Mucosa of descending colon (tissue), 3 donors: ENCODE data around the gene NTS. TPM values are rescaled to one million over a fixed set of nuclear protein-coding genes. Genes with fewer than 3 reads are reported as not detected.

ENCODE experiments used
- ATAC-seq: fragments of 200-7000 bp; cut with Tn5 transposase; one replicate; pipeline ENCODE4 v1.9.1; 2020; ENCODE audit warnings: mild to moderate bottlenecking, moderate library complexity
- DNase-seq, 3 donors: peaks; one replicate each; pipeline ENCODE4 v3.0.0-alpha.2; 2020
- H3K36me3 ChIP-seq: fragments of 200-600 bp; one replicate; pipeline ENCODE4 v1.8.0; 2021; ENCODE audit warnings: low read depth, mild to moderate bottlenecking
- H3K4me1 ChIP-seq: fragments of 200-600 bp; one replicate; pipeline ENCODE4 v1.8.0; 2021; ENCODE audit warnings: low read depth, mild to moderate bottlenecking
- H3K4me3 ChIP-seq: fragments of 200-600 bp; one replicate; pipeline ENCODE4 v1.8.0; 2021; ENCODE audit warnings: mild to moderate bottlenecking
- H3K9me3 ChIP-seq: fragments of 200-600 bp; one replicate; pipeline ENCODE4 v1.8.0; 2021; ENCODE audit warnings: mild to moderate bottlenecking
- intact Hi-C, 2 donors: fragments of 100-400 bp; cut with DNase I in 1 of 2; cut with micrococcal nuclease in 1 of 2; formaldehyde crosslinking; loops; one replicate each; pipeline versions ENCODE4 v1.11.0 to v1.11.1; 2022; cut with DNase I, micrococcal nuclease
- long read RNA-seq, 2 donors: library from polyadenylated mRNA; unstranded; transcript quantifications; one replicate each; pipeline ENCODE4 v2.0.0, GENCODE V29; 2019 to 2021
- total RNA-seq, 3 donors: library from RNA; stranded (reverse); fragmentation: NEBNext Ultra II Directional in 2 of 3; extraction: Animal tissue kit (Norgen Biotek cat#: 25700) in 2 of 3; gene quantifications; one replicate each; pipeline versions ENCODE4 v1.2.1 to v1.2.4, GENCODE V29; 2021 to 2023
- TF ChIP-seq, protein P1 (sequence below): fragments of 200-600 bp; IDR thresholded peaks from one replicate; pipeline ENCODE4 v1.8.0; 2022; ENCODE audit warnings: antibody characterized with exemption, mild to moderate bottlenecking
- donor health status: DM: no; HTN: no; CAD: no; lungs with moderate emphysema.
- donor health status: DM: no; HTN: no; CAD: no.
- donor health status: DM: no; HTN: yes; CAD: no.

The NTS gene, protein sequence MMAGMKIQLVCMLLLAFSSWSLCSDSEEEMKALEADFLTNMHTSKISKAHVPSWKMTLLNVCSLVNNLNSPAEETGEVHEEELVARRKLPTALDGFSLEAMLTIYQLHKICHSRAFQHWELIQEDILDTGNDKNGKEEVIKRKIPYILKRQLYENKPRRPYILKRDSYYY
- under 1 TPM in 1 of 3 donors, not detected in 2; 0.92 TPM for total RNA-seq
- long read RNA-seq, donor 1, result 0 reads
- long read RNA-seq, donor 2, partial matches to known transcripts, result 0 of 1 reads
- long read RNA-seq, donor 2, other reads (novel, unspliced or antisense), result 0 of 1 reads

DNA sequence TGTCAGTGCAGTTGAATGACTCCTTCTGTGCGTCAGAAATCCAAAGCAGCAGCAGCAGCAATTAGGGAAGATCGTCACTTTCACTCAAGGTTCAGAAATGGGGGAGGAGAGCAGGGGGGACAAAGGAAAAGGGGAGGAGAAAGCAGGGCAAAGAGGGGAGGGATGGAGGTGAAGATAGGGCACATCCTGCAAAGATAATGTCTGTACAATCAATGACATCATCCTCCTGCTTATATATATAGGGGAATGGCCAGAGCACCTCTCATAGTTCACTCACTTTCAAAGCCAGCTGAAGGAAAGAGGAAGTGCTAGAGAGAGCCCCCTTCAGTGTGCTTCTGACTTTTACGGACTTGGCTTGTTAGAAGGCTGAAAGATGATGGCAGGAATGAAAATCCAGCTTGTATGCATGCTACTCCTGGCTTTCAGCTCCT is at the start of gene NTS:
Gene NTS, plus strand, starts transcription at position 265 of the 431 bp plus-strand sequence. Its CDS starts 109 bp downstream, at position 374.
- intact Hi-C loops, result loop anchor here in 1 of 2 donors (10.0 kb wide), 1 partner anchor 409 kb away; no protein-coding TSS in a partner anchor
- Histone ChIP-seq H3K4me3 (no peak within 1 kb of the TSS), H3K36me3 (no peaks in the 10 kb centered on the region), H3K9me3 (no peaks in the 10 kb centered on the region), H3K4me1 (no peaks in the 10 kb centered on the region)
- ATAC-seq (peak; percentile 14), DNase-seq (no peak)
- TF ChIP-seq, protein P1, sequence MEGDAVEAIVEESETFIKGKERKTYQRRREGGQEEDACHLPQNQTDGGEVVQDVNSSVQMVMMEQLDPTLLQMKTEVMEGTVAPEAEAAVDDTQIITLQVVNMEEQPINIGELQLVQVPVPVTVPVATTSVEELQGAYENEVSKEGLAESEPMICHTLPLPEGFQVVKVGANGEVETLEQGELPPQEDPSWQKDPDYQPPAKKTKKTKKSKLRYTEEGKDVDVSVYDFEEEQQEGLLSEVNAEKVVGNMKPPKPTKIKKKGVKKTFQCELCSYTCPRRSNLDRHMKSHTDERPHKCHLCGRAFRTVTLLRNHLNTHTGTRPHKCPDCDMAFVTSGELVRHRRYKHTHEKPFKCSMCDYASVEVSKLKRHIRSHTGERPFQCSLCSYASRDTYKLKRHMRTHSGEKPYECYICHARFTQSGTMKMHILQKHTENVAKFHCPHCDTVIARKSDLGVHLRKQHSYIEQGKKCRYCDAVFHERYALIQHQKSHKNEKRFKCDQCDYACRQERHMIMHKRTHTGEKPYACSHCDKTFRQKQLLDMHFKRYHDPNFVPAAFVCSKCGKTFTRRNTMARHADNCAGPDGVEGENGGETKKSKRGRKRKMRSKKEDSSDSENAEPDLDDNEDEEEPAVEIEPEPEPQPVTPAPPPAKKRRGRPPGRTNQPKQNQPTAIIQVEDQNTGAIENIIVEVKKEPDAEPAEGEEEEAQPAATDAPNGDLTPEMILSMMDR, result no peak

DNA sequence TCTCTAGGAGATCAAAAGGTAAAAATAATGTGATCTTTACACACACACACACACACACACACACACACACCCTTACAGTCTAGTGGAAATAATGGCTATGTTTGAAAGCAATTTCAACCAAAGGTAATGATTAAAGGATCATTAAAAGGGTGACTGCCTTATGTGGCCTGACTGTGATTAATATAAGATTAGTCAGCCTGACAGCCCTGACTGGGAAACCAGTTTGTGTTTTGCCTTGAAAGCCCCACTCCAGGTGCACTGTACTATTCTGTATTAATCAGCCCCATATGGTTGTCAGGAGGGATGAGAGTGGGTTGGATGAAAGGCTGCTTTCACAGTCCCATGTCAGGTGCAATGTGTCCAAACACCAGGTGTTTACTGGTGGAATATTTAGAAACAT is 48.3 kb upstream of the NTS start:
- intact Hi-C loops, result no loop called here
- Histone ChIP-seq H3K4me3 (no peak overlapping the region), H3K9me3 (no peaks in the 10 kb centered on the region), H3K36me3 (no peaks in the 10 kb centered on the region), H3K4me1 (no peaks in the 10 kb centered on the region)
- no peak for DNase-seq
- TF ChIP-seq, protein P1, result no peak
- ATAC-seq, result no peak

DNA sequence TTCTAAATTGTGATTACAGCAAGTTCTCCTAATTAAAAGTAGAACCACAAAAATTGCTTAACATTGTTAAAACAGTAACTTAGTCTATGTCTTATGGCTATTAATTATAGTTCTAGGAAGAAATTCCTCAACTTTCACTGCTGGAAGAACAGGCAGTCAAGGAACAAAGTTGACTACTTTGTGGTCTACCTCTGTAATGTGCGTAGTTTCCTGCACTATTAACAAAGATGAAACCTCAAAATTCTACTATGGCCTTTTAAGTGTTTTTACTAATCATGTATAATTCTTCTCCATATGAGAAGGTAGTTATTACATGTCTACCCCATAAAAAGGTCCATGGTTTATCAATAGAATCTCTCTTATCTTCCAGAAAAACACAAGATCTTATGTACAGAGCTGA is 45.5 kb upstream of the NTS start:
- no peak for DNase-seq
- no peak for ATAC-seq

DNA sequence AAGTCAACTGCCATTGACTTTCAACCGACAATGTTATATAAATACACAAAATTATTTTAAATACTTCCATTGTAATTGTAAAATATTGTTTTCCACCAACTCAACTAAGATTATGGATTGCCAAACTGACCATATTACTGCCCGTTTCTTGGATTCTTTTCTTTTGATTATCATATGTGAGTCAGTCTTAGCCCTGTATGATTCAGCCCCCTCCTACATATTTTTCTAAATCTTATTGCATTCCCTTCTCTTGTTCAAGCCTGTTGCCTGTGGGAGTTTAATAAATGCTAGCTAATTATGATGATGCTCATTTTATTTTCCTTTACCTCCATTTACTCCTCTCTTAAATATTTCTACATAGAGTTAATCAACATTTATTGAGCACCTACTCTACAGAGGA is 44.7 kb upstream of the NTS start:
- intact Hi-C loops, result no loop called here
- DNase-seq (no peak), ATAC-seq (no peak)
- H3K4me1 ChIP-seq, result no peaks in the 10 kb centered on the region
- H3K9me3 ChIP-seq, result no peaks in the 10 kb centered on the region
- H3K36me3 ChIP-seq, result no peaks in the 10 kb centered on the region
- TF ChIP-seq, protein P1, result no peak
- no peak overlapping the region for H3K4me3 ChIP-seq

More for the DNA sequence above, 45.5 kb upstream of the NTS start:
- no peaks in the 10 kb centered on the region for H3K4me1 ChIP-seq
- H3K36me3 ChIP-seq, result no peaks in the 10 kb centered on the region
- H3K9me3 ChIP-seq, result no peaks in the 10 kb centered on the region
- TF ChIP-seq, protein P1, result no peak
- intact Hi-C loops, result no loop called here
- no peak overlapping the region for H3K4me3 ChIP-seq

DNA sequence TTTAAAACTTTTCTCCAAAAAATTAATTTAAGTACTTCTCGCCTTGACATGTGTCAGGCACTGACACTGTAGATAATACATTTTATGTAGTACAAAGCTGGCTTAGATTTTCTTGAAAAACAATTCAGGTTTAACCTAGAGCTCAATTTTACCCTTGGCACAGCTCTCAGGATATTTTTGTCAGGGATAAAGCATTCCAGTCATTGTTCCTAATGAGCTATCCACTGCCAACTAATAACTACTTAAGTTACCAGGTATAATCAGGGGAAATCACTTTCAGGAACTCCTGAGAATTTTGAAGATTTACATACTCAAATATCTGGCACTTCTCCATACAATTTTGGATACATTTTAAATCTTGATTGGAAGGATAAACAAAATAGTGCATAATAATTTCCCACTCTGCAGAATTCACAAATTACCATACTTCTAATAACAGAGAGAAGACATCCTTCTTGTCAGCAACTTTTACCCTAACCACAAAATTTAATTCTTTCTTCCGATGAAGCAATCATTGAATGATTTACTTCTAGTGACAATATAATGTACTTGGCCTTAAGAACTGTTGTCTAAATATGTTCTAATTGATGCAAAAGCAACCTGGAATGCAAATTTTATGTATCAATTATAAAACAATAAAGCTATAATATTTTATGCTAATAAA is 42.6 kb upstream of the NTS start:
- intact Hi-C loops, result no loop called here
- Histone ChIP-seq H3K36me3 (no peaks in the 10 kb centered on the region), H3K4me1 (peaks cover 5% of the 10 kb centered on the region), H3K4me3 (no peak overlapping the region), H3K9me3 (no peaks in the 10 kb centered on the region)
- ATAC-seq (no peak), DNase-seq (no peak)
- TF ChIP-seq, protein P1, result no peak
